Measurements from ENCODE around the gene LRBA.

The LRBA gene

GRCh38 chr4:150817804-150818528 lies 197.1 kb downstream of the LRBA start:
- no peak for TF ChIP-seq EZH2 (IDR thresholded peaks at IDR 0.05; ENCODE audit: borderline replicate concordance, low read length)
- TF ChIP-seq CTCF (IDR thresholded peaks at IDR 0.05; ENCODE audit: low read length), result no peak
- no peak overlapping the region for H3K9ac ChIP-seq (ENCODE audit: low read length)
- H3K36me3 ChIP-seq (ENCODE audit: insufficient read depth, low read length), result peaks cover 23% of the 10 kb centered on the region
- H3K4me1 ChIP-seq (ENCODE audit: insufficient read depth, low read length, severe bottlenecking), result no peaks in the 10 kb centered on the region
- no peaks in the 10 kb centered on the region for H4K20me1 ChIP-seq (ENCODE audit: insufficient read depth, low read length)
- H3K27me3 ChIP-seq (ENCODE audit: insufficient read depth, low read length), result no peaks in the 10 kb centered on the region
- H2AFZ ChIP-seq (ENCODE audit: low read length), result no peak overlapping the region
- 0 out of 2 replicates have a peak, but pooled peaks cover 3% of the 10 kb centered on the region for H3K9me3 ChIP-seq (ENCODE audit: low read length)
- no peak overlapping the region for H3K4me3 ChIP-seq (ENCODE audit: low read depth, low read length, poor library complexity, severe bottlenecking)
- H3F3A ChIP-seq (ENCODE audit: insufficient read depth, low read length), result no peaks in the 10 kb centered on the region
- H3K9me2 ChIP-seq (ENCODE audit: low read depth, low read length), result no peaks in the 10 kb centered on the region
- H3K79me2 ChIP-seq (ENCODE audit: insufficient read depth, low read length), result no peaks in the 10 kb centered on the region
- H3K27ac ChIP-seq (ENCODE audit: low read depth, low read length, poor library complexity, severe bottlenecking), result no peak overlapping the region
- no peak overlapping the region for H3K4me2 ChIP-seq (ENCODE audit: low read length)

GRCh38 chr4:150817017-150817416 lies 198.1 kb downstream of the LRBA start:
- no peak overlapping the region for H3K9ac ChIP-seq (ENCODE audit: low read length)
- H3K4me1 ChIP-seq (ENCODE audit: insufficient read depth, low read length, severe bottlenecking), result no peaks in the 10 kb centered on the region

GRCh38 chr4:150816491-150816890 lies 198.6 kb downstream of the LRBA start:
- Histone ChIP-seq H3K27me3 (ENCODE audit: insufficient read depth, low read length) (no peaks in the 10 kb centered on the region), H3K4me3 (ENCODE audit: low read depth, low read length, poor library complexity, severe bottlenecking) (no peak overlapping the region), H3K4me1 (ENCODE audit: insufficient read depth, low read length, severe bottlenecking) (no peaks in the 10 kb centered on the region), H3K9me3 (ENCODE audit: low read length) (0 out of 2 replicates have a peak, but pooled peaks cover 3% of the 10 kb centered on the region), H3K79me2 (ENCODE audit: insufficient read depth, low read length) (no peaks in the 10 kb centered on the region), H3K4me2 (ENCODE audit: low read length) (no peak overlapping the region), H3K36me3 (ENCODE audit: insufficient read depth, low read length) (peaks cover 23% of the 10 kb centered on the region), H3K9ac (ENCODE audit: low read length) (no peak overlapping the region), H3K9me2 (ENCODE audit: low read depth, low read length) (no peaks in the 10 kb centered on the region), H2AFZ (ENCODE audit: low read length) (no peak overlapping the region), H3F3A (ENCODE audit: insufficient read depth, low read length) (no peaks in the 10 kb centered on the region), H3K27ac (ENCODE audit: low read depth, low read length, poor library complexity, severe bottlenecking) (no peak overlapping the region), H4K20me1 (ENCODE audit: insufficient read depth, low read length) (no peaks in the 10 kb centered on the region)
- no peak for TF ChIP-seq EZH2 (IDR thresholded peaks at IDR 0.05; ENCODE audit: borderline replicate concordance, low read length)

More at GRCh38 chr4:150817017-150817416, 198.1 kb downstream of the LRBA start:
- no peaks in the 10 kb centered on the region for H3K9me2 ChIP-seq (ENCODE audit: low read depth, low read length)
- H3F3A ChIP-seq (ENCODE audit: insufficient read depth, low read length), result no peaks in the 10 kb centered on the region
- no peaks in the 10 kb centered on the region for H4K20me1 ChIP-seq (ENCODE audit: insufficient read depth, low read length)
- H3K27me3 ChIP-seq (ENCODE audit: insufficient read depth, low read length), result no peaks in the 10 kb centered on the region
- peaks cover 23% of the 10 kb centered on the region for H3K36me3 ChIP-seq (ENCODE audit: insufficient read depth, low read length)
- H2AFZ ChIP-seq (ENCODE audit: low read length), result no peak overlapping the region
- TF ChIP-seq CTCF (IDR thresholded peaks at IDR 0.05; ENCODE audit: low read length) (no peak), EZH2 (IDR thresholded peaks at IDR 0.05; ENCODE audit: borderline replicate concordance, low read length) (no peak)
- H3K4me3 ChIP-seq (ENCODE audit: low read depth, low read length, poor library complexity, severe bottlenecking), result no peak overlapping the region
- H3K9me3 ChIP-seq (ENCODE audit: low read length), result 0 out of 2 replicates have a peak, but pooled peaks cover 3% of the 10 kb centered on the region
- H3K79me2 ChIP-seq (ENCODE audit: insufficient read depth, low read length), result no peaks in the 10 kb centered on the region
- no peak overlapping the region for H3K27ac ChIP-seq (ENCODE audit: low read depth, low read length, poor library complexity, severe bottlenecking)
- H3K4me2 ChIP-seq (ENCODE audit: low read length), result no peak overlapping the region

Data from OCI-LY1 (cell line).